Muscle layer of colon (tissue), 2 donors: ENCODE results near the gene MRPL1.

Experiments
- H3K27ac ChIP-seq: one replicate; pipeline ENCODE4 v1.7.0; 2013; ENCODE audit warnings: low read depth, mild to moderate bottlenecking, low read length, moderate library complexity
- H3K27me3 ChIP-seq, 2 donors: one replicate each; pipeline ENCODE4 v1.7.0; 2013; ENCODE audit warnings: low read length in 2 of 2, mild to moderate bottlenecking in 2 of 2; ENCODE audit not compliant: insufficient read depth in 2 of 2, control insufficient read depth in 1 of 2
- H3K36me3 ChIP-seq: one replicate; pipeline ENCODE4 v1.7.0; 2013; ENCODE audit warnings: mild to moderate bottlenecking, low read length; ENCODE audit not compliant: insufficient read depth
- H3K4me1 ChIP-seq: one replicate; pipeline ENCODE4 v1.7.0; 2013; ENCODE audit warnings: mild to moderate bottlenecking, low read length; ENCODE audit not compliant: insufficient read depth
- H3K4me3 ChIP-seq, 2 donors: one replicate each; pipeline ENCODE4 v1.7.0; 2013; ENCODE audit warnings: low read length in 2 of 2, low read depth in 1 of 2, mild to moderate bottlenecking in 1 of 2, moderate library complexity in 1 of 2
- H3K9ac ChIP-seq: one replicate; pipeline ENCODE4 v1.7.0; 2013; ENCODE audit warnings: low read length
- H3K9me3 ChIP-seq: one replicate; pipeline ENCODE4 v1.7.0; 2013; ENCODE audit warnings: mild to moderate bottlenecking, low read length
- donor health status: abdominal sarcoma.
- donor health status: Adenocarcinoma of cecum.

The MRPL1 gene

GRCh38 chr4:77893451-77893850 lies 30.8 kb downstream of the MRPL1 start:
- Histone ChIP-seq H3K4me3 (no peak overlapping the region), H3K36me3 (no peaks in the 10 kb centered on the region), H3K4me1 (no peaks in the 10 kb centered on the region), H3K27ac (no peak overlapping the region), H3K9me3 (no peaks in the 10 kb centered on the region), H3K9ac (no peak overlapping the region), H3K27me3 (no peaks in the 10 kb centered on the region)

GRCh38 chr4:77899607-77900006 lies 37.0 kb downstream of the MRPL1 start:
- Histone ChIP-seq H3K9ac (no peak overlapping the region), H3K36me3 (no peaks in the 10 kb centered on the region)

GRCh38 chr4:77903186-77903585 lies 40.6 kb downstream of the MRPL1 start:
- Histone ChIP-seq H3K9me3 (no peaks in the 10 kb centered on the region), H3K27ac (no peak overlapping the region), H3K36me3 (no peaks in the 10 kb centered on the region), H3K4me1 (no peaks in the 10 kb centered on the region), H3K4me3 (no peak overlapping the region), H3K9ac (no peak overlapping the region), H3K27me3 (no peaks in the 10 kb centered on the region)

More at GRCh38 chr4:77899607-77900006, 37.0 kb downstream of the MRPL1 start:
- H3K4me3 ChIP-seq = no peak overlapping the region
- H3K9me3 ChIP-seq = no peaks in the 10 kb centered on the region
- no peaks in the 10 kb centered on the region for H3K4me1 ChIP-seq
- H3K27ac ChIP-seq = no peak overlapping the region
- no peaks in the 10 kb centered on the region for H3K27me3 ChIP-seq

GRCh38 chr4:77905651-77906263 lies 43.1 kb downstream of the MRPL1 start:
- H3K36me3 ChIP-seq = peaks cover 5% of the 10 kb centered on the region

DNA sequence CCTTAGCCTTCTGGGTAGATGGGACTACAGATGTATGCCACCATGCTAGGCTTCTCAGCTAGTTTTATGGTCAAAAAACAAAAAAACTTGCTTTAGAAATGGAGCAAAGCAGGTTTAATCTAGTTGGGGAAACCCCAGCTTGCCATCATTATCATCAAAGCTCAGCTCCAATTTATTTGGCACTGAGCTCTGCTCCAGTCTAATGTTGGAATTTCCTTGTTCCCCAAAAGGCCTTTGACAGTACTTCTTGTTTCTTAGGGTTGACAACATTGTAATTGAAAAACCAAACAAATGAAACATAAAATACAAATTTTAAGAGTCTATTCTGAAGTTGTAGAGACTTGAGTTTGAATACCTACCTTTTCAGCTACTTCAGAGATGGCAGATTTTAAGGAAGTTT lies 48.0 kb downstream of the MRPL1 start:
- no peaks in the 10 kb centered on the region for H3K4me1 ChIP-seq
- no peaks in the 10 kb centered on the region for H3K9me3 ChIP-seq
- no peak overlapping the region for H3K9ac ChIP-seq
- H3K27ac ChIP-seq = no peak overlapping the region
- H3K27me3 ChIP-seq = no peaks in the 10 kb centered on the region
- peaks cover 5% of the 10 kb centered on the region for H3K36me3 ChIP-seq
- no peak overlapping the region for H3K4me3 ChIP-seq

More at GRCh38 chr4:77905651-77906263, 43.1 kb downstream of the MRPL1 start:
- Histone ChIP-seq H3K9me3 (no peaks in the 10 kb centered on the region), H3K4me3 (no peak overlapping the region), H3K4me1 (no peaks in the 10 kb centered on the region), H3K9ac (no peak overlapping the region), H3K27ac (no peak overlapping the region), H3K27me3 (no peaks in the 10 kb centered on the region)

DNA sequence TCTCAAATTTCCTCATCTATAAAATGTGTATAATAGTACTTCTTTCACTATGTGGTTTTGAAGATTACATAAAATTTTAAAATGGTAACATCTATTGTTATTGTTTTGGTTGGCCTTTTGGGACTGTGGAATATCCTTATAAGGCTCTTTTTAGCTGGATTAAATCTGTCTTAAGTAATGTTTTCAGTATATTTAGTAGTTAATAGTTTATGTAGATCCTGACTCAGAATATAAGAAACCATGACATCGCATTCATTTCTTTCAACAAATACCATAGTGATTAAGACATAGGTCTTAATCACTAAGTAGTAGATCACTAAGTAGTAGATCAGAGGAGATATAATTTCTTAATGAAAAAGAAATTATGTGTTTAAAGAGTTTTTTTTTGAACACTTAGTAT lies 48.5 kb downstream of the MRPL1 start:
- Histone ChIP-seq H3K27me3 (no peaks in the 10 kb centered on the region), H3K9ac (no peak overlapping the region), H3K4me3 (no peak overlapping the region), H3K27ac (no peak overlapping the region), H3K4me1 (no peaks in the 10 kb centered on the region), H3K36me3 (peaks cover 5% of the 10 kb centered on the region), H3K9me3 (no peaks in the 10 kb centered on the region)

- Histone ChIP-seq H3K4me3 (no peak overlapping the region), H3K27me3 (no peaks in the 10 kb centered on the region), H3K36me3 (peaks cover 5% of the 10 kb centered on the region), H3K9me3 (no peaks in the 10 kb centered on the region), H3K9ac (no peak overlapping the region), H3K27ac (no peak overlapping the region), H3K4me1 (no peaks in the 10 kb centered on the region)
Measured at GRCh38 chr4:77911842-77912450, 49.3 kb downstream of the MRPL1 start.

DNA sequence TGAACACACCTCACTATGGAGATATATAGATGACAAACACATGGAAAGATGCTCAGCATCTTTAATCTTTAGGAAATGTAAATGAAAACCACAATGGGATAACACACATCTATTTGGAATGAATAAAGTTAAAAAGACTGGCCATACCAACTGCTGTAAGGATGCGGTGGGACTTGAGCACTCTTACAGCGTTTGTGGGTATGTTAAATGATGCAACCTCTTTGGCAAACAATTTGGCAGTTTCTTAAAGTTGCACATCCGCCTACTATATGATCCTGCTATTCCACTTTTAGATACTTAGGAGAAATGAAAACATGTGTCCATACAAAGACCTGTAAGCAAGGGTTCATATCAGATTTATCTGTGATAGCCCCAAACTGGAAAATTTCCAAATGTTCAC lies 50.7 kb downstream of the MRPL1 start:
- no peaks in the 10 kb centered on the region for H3K4me1 ChIP-seq
- H3K9me3 ChIP-seq = no peaks in the 10 kb centered on the region
- H3K27ac ChIP-seq = no peak overlapping the region
- H3K4me3 ChIP-seq = no peak overlapping the region
- no peaks in the 10 kb centered on the region for H3K27me3 ChIP-seq
- no peak overlapping the region for H3K9ac ChIP-seq
- H3K36me3 ChIP-seq = peaks cover 5% of the 10 kb centered on the region

DNA sequence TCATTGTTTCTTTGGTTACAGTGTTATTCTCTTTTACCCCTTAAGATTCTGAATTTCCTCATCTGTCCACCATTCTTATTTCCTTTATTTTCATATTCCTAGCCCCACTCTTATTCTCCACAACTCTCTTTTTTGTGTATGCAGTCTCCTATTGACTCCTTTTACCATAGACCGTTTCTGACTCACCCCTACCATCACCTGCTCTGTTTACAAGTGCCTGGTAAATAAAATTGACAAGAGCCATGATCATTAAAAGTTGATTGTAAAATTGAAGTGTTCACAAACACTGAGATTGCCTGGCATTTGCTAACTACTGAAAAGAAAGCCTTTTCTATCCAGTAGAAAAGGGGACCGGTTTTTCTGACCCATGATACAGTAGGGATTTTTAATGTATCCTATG lies 54.4 kb downstream of the MRPL1 start:
- no peak overlapping the region for H3K4me3 ChIP-seq
- no peak overlapping the region for H3K9ac ChIP-seq
- H3K4me1 ChIP-seq = peaks cover 6% of the 10 kb centered on the region
- no peaks in the 10 kb centered on the region for H3K27me3 ChIP-seq
- no peaks in the 10 kb centered on the region for H3K36me3 ChIP-seq
- no peak overlapping the region for H3K27ac ChIP-seq
- H3K9me3 ChIP-seq = no peaks in the 10 kb centered on the region

DNA sequence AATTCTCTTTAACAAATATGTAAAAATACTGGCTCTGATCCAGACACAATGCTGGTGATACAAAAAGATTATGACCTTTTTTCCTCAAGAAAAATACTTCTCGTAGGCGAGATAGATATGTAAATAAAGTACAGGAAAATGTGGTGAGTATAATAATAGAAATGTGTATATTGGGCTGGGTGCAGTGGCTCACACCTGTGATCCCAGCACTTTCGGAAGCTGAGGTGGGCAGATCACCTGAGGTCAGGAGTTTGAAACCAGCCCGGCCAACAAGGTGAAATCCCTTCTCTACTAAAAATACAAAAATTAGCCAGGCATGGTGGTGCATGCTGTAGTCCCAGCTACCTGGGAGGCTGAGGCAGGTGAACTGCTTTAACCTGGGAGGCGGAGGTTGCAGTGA lies 55.0 kb downstream of the MRPL1 start:
- no peaks in the 10 kb centered on the region for H3K36me3 ChIP-seq
- no peak overlapping the region for H3K9ac ChIP-seq
- no peak overlapping the region for H3K4me3 ChIP-seq
- no peaks in the 10 kb centered on the region for H3K27me3 ChIP-seq
- no peaks in the 10 kb centered on the region for H3K9me3 ChIP-seq
- H3K4me1 ChIP-seq = peaks cover 6% of the 10 kb centered on the region
- no peak overlapping the region for H3K27ac ChIP-seq

GRCh38 chr4:77920371-77920770 lies 57.7 kb downstream of the MRPL1 start:
- H3K9ac ChIP-seq = no peak overlapping the region
- peaks cover 6% of the 10 kb centered on the region for H3K4me1 ChIP-seq
- no peaks in the 10 kb centered on the region for H3K9me3 ChIP-seq
- no peak overlapping the region for H3K27ac ChIP-seq
- no peak overlapping the region for H3K4me3 ChIP-seq
- no peaks in the 10 kb centered on the region for H3K27me3 ChIP-seq
- no peaks in the 10 kb centered on the region for H3K36me3 ChIP-seq

GRCh38 chr4:77921701-77922100 lies 59.1 kb downstream of the MRPL1 start:
- H3K27me3 ChIP-seq = no peaks in the 10 kb centered on the region
- H3K9ac ChIP-seq = no peak overlapping the region
- no peak overlapping the region for H3K4me3 ChIP-seq
- no peaks in the 10 kb centered on the region for H3K9me3 ChIP-seq
- H3K27ac ChIP-seq = no peak overlapping the region
- H3K4me1 ChIP-seq = peaks cover 6% of the 10 kb centered on the region
- no peaks in the 10 kb centered on the region for H3K36me3 ChIP-seq
